Measurements from ENCODE around the gene BEND6. TPM values are rescaled to one million over a fixed set of nuclear protein-coding genes. Genes with fewer than 3 reads are reported as not detected.

Gene BEND6
- 1.4 and 2.3 TPM in 2 replicates for total RNA-seq (2021)
- long read RNA-seq, partial matches to known transcripts = 0 of 8 reads
- long read RNA-seq, other reads (novel, unspliced or antisense) = 4 of 8 reads

- Mint-ChIP-seq H3K4me3 (peak within 1 kb of the TSS; percentile 92 to 100), H3K36me3 (ENCODE audit: insufficient read depth in 1 of 3, low read depth in 3 of 3) (peaks cover 0 to 6% (median 2%) of the 10 kb centered on the region in 3 experiments; a peak in 3 of 7 replicates), H3K27ac (peak within 1 kb of the TSS; percentile 84 to 97 (median 96)), H3K9me3 (no peaks in the 10 kb centered on the region), H3K4me1 (peaks cover 20 to 26% of the 10 kb centered on the region in 2 experiments), H3K27me3 (ENCODE audit: low read depth) (peaks cover 25% of the 10 kb centered on the region)
- no peak within 1 kb of the TSS for H2BK20ac ChIP-seq (ENCODE audit: low read depth, low read length, poor library complexity, severe bottlenecking)
- no peak within 1 kb of the TSS for H3K4ac ChIP-seq (ENCODE audit: low read depth, low read length)
- no peak within 1 kb of the TSS for H3T11ph ChIP-seq (ENCODE audit: low read length)
- H3K18ac ChIP-seq (ENCODE audit: insufficient read length, low read depth, low read length) = peak within 1 kb of the TSS; percentile 71
- peaks cover 14% of the 10 kb centered on the region for H3K23me2 ChIP-seq (ENCODE audit: insufficient read length, low read depth, low read length, poor library complexity, severe bottlenecking)
- peak within 1 kb of the TSS; percentile 57 for H3K14ac ChIP-seq (ENCODE audit: insufficient read depth, low read length)
- peak within 1 kb of the TSS; percentile 67 for H3K4me2 ChIP-seq (ENCODE audit: insufficient read depth, insufficient read length, low read length)
- H3K9me3 ChIP-seq (ENCODE audit: control insufficient read depth, low read depth, low read length) = no peaks in the 10 kb centered on the region
- H2BK15ac ChIP-seq (ENCODE audit: low read depth, low read length) = no peak within 1 kb of the TSS
- H3K27me3 ChIP-seq (ENCODE audit: insufficient read depth, low read length) = peaks cover 3% of the 10 kb centered on the region; the same call in 1 of the 2 replicates
- peak; percentile 74 for DNase-seq
- H3K79me1 ChIP-seq (ENCODE audit: insufficient read depth, low read depth, low read length, poor library complexity, severe bottlenecking) = no peaks in the 10 kb centered on the region
- H3K4me1 ChIP-seq (ENCODE audit: insufficient read depth, low read length) = peaks cover 2% of the 10 kb centered on the region; the same call in 1 of the 2 replicates
- WGBS (ENCODE audit: extremely low coverage, insufficient read length, low lambda C conversion rate) = no CpG with 5 or more reads among the region's 107 CpGs
- H2BK5ac ChIP-seq (ENCODE audit: insufficient read length, low read length) = no peak within 1 kb of the TSS
- peak within 1 kb of the TSS; percentile 24 for H2AFZ ChIP-seq (ENCODE audit: low read length)
- no peak within 1 kb of the TSS for H4K8ac ChIP-seq (replicated peaks; ENCODE audit: insufficient read length, low read depth, low read length)
- no peak within 1 kb of the TSS for H2BK12ac ChIP-seq (ENCODE audit: insufficient read length, low read depth, low read length)
- no peak within 1 kb of the TSS for H4K5ac ChIP-seq (ENCODE audit: insufficient read length, low read depth, low read length)
- peak within 1 kb of the TSS; percentile 63 for H3K9ac ChIP-seq (ENCODE audit: extremely low read depth, insufficient read length, low read length)
- no peak within 1 kb of the TSS for H2AK5ac ChIP-seq (ENCODE audit: insufficient read length, low read length)
- no peak within 1 kb of the TSS for H3K27ac ChIP-seq (ENCODE audit: insufficient read length, low read depth, low read length)
- no peak within 1 kb of the TSS for H2BK120ac ChIP-seq (ENCODE audit: low read depth, low read length, poor library complexity, severe bottlenecking)
- no peaks in the 10 kb centered on the region for H4K20me1 ChIP-seq (ENCODE audit: control insufficient read depth, insufficient read depth, insufficient read length)
- H3K23ac ChIP-seq (ENCODE audit: insufficient read length, low read depth, low read length) = no peak within 1 kb of the TSS
- no peaks in the 10 kb centered on the region for H3K79me2 ChIP-seq (ENCODE audit: insufficient read depth, low read length)
- no peak within 1 kb of the TSS for H4K91ac ChIP-seq (ENCODE audit: insufficient read length, low read depth, low read length)
- H3K56ac ChIP-seq (ENCODE audit: insufficient read length, low read depth, low read length) = no peak within 1 kb of the TSS
- no peak for TF ChIP-seq CTCF (conservative IDR thresholded peaks at IDR 0.05)
These were observed at the start of gene BEND6 for GRCh38 chr6:56954403-56955170. BEND6 (plus strand) TSS chr6:56955107; CDS start chr6:56981811, 26,704 bp downstream.
